ENCODE measurements around the gene TCOF1.

Gene TCOF1

GRCh38 chr5:150402229-150402773, 44.8 kb downstream of the TCOF1 start:
- CTCF ChIA-PET: interaction anchor here (1.2 to 14.3 kb wide), 2 partner anchors 33 to 143 kb away, joined by 3 to 222 read pairs; no protein-coding TSS in a partner anchor
- DNase-seq (ENCODE audit: extremely low spot score): no peak
- POLR2A ChIA-PET: interaction anchor here (0.7 to 3.0 kb wide), 3 partner anchors 8 to 34 kb away, joined by 3 to 25 read pairs (median 3); partner anchors contain the start of gene CD74
- TF ChIP-seq, protein P1, sequence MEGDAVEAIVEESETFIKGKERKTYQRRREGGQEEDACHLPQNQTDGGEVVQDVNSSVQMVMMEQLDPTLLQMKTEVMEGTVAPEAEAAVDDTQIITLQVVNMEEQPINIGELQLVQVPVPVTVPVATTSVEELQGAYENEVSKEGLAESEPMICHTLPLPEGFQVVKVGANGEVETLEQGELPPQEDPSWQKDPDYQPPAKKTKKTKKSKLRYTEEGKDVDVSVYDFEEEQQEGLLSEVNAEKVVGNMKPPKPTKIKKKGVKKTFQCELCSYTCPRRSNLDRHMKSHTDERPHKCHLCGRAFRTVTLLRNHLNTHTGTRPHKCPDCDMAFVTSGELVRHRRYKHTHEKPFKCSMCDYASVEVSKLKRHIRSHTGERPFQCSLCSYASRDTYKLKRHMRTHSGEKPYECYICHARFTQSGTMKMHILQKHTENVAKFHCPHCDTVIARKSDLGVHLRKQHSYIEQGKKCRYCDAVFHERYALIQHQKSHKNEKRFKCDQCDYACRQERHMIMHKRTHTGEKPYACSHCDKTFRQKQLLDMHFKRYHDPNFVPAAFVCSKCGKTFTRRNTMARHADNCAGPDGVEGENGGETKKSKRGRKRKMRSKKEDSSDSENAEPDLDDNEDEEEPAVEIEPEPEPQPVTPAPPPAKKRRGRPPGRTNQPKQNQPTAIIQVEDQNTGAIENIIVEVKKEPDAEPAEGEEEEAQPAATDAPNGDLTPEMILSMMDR (IDR thresholded peaks at IDR 0.05; ENCODE audit: control extremely low read depth, extremely low read depth, low read depth, missing control alignments): no peak

DNA sequence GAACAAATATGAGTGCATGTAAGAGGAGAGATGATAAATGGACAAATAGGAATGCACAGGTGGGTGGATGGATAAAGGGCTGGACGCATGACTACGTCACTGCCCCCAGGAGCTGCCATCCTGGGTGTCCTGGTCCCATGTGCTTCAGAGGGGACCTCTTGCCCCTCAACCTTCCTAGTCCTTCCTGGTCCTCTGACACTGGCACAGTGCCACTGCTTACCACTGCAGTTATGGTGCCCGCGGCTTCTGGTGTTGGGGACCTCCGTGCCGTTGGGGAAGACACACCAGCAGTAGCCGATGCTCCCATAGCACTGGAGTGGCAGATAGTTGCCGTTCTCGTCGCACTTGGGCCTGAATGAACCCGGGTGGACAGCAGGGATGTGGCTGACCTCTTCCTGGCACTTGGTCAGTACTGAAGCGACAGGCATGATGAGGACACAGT, 45.4 kb downstream of the TCOF1 start:
- ChIA-PET POLR2A (interaction anchor here (1.0 to 3.0 kb wide), 2 partner anchors 8 to 10 kb away, joined by 3 to 25 read pairs; partner anchors contain the start of gene CD74), CTCF (interaction anchor here (14.3 kb wide), 1 partner anchor 32 kb away, joined by 222 read pairs; no protein-coding TSS in a partner anchor)
- DNase-seq (ENCODE audit: extremely low spot score): no peak
- TF ChIP-seq, protein P1 (IDR thresholded peaks at IDR 0.05; ENCODE audit: control extremely low read depth, extremely low read depth, low read depth, missing control alignments): no peak

DNA sequence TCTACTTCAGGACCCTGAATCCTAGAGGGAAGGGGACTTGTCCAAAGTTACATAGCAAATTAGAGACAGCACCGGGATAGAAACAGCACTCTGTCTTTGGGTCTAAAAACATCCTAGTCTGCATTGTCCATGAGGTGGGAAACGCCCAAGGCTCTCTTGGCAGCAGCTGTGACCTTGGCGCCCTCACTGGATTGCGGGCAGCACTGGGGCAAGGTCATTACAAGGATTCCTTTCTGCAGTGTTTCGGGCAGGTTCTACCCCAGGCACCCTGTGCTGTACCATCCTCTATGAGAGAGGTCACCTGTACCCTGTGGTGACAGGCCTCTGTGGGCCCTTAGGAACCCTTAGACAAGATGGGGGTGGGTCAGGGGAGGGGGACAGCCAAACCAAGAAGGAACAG, 46.6 kb downstream of the TCOF1 start:
- ChIA-PET CTCF (interaction anchor here (2.0 to 14.3 kb wide), 2 partner anchors 10 to 31 kb away, joined by 7 to 222 read pairs; no protein-coding TSS in a partner anchor), POLR2A (interaction anchor here (0.8 to 1.2 kb wide), 4 partner anchors 9 to 41 kb away, joined by 3 to 7 read pairs (median 4); partner anchors contain the start of gene CD74)
- TF ChIP-seq, protein P1 (IDR thresholded peaks at IDR 0.05; ENCODE audit: control extremely low read depth, extremely low read depth, low read depth, missing control alignments): no peak
- DNase-seq (ENCODE audit: extremely low spot score): no peak

GRCh38 chr5:150404535-150404934, 47.0 kb downstream of the TCOF1 start:
- ChIA-PET POLR2A (interaction anchor here (0.8 to 1.2 kb wide), 5 partner anchors 8 to 40 kb away, joined by 3 to 7 read pairs (median 4); partner anchors contain the start of gene CD74), CTCF (interaction anchor here (0.8 to 14.3 kb wide), 3 partner anchors 10 to 31 kb away, joined by 3 to 222 read pairs (median 7); no protein-coding TSS in a partner anchor)
- TF ChIP-seq, protein P1 (IDR thresholded peaks at IDR 0.05; ENCODE audit: control extremely low read depth, extremely low read depth, low read depth, missing control alignments): no peak
- no peak for DNase-seq (ENCODE audit: extremely low spot score)

DNA sequence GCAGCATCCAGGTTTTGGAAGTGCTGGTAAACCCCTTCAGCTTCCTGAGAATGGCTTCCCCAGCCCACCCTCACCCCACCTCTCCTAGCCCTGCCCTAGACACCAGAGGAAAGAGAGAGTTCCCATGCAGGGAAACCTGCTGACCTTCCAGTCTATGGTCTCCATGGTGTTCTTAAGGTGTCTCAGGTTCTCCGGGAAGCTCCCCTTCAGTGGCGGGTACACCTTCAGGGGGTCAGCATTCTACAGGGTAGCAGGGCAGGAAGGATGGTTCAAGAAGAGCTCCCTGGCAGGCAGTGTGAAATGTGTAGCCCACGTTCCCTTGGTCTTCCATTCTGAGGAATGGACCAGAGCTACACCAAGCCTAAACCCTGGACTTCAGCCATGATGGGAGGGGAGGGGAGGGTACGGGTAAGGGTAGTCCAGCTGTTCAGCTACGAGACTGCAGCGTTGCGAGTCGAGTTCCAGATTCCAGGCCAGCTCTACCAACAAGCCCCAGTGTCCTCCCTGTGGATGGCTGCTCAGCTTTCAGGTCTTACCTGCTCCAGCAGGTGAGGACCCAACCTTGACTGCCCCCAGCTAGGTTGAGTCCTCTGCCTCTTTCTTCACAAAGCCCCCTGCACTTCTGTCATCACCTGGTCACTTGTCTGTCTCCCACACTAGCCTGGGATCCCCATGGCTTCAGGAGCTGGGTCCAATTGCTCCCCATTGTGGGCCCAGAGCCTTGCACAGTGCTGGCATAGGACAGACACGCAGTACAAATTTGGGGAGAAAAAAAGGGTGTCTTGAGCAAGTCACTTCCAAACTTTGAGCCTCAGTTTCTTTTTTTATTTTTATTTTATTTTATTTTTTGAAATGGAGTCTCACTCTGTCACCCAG, 47.7 kb downstream of the TCOF1 start:
- POLR2A ChIA-PET: interaction anchor here (0.7 to 1.2 kb wide), 6 partner anchors 8 to 401 kb away, joined by 3 to 7 read pairs (median 4); partner anchors contain the start of gene CD74
- TF ChIP-seq, protein P1 (IDR thresholded peaks at IDR 0.05; ENCODE audit: control extremely low read depth, extremely low read depth, low read depth, missing control alignments): no peak
- CTCF ChIA-PET: interaction anchor here (0.8 to 14.3 kb wide), 4 partner anchors 8 to 30 kb away, joined by 3 to 222 read pairs (median 5); no protein-coding TSS in a partner anchor

More for the DNA sequence above, 47.7 kb downstream of the TCOF1 start:
- no peak for DNase-seq (ENCODE audit: extremely low spot score)

Data from GM10248 (cell line).